NCI-H2227 (cell line): ENCODE measurements around the gene ABTB2.

Experiments
- DNase-seq: peaks from one replicate; lab custom pipeline; 2025; ENCODE audit not compliant: unreplicated experiment; lab: John Stamatoyannopoulos, UW

The ABTB2 gene

DNA sequence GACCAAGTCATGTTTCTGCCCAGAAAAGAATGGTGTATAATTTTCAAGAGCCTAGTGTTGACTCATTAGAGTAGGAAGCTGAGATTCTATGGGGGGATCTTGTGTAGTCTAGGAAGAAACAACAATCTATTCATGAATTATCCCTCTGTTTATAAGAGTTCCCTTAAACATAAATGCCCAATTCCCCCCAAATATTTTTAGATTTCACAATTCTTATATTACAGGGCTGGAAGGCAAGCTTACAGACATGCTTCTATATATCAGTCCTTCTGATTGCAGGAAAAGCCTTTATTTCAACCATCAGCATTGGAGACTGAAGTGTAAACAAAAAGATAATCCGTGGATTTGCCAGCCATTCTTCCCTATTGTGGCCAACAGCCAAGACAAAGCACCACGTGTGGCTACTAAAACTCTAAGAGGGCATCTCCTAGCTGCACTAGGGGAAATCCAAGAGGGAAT, 181.0 kb downstream of the ABTB2 start:
- no peak for DNase-seq

DNA sequence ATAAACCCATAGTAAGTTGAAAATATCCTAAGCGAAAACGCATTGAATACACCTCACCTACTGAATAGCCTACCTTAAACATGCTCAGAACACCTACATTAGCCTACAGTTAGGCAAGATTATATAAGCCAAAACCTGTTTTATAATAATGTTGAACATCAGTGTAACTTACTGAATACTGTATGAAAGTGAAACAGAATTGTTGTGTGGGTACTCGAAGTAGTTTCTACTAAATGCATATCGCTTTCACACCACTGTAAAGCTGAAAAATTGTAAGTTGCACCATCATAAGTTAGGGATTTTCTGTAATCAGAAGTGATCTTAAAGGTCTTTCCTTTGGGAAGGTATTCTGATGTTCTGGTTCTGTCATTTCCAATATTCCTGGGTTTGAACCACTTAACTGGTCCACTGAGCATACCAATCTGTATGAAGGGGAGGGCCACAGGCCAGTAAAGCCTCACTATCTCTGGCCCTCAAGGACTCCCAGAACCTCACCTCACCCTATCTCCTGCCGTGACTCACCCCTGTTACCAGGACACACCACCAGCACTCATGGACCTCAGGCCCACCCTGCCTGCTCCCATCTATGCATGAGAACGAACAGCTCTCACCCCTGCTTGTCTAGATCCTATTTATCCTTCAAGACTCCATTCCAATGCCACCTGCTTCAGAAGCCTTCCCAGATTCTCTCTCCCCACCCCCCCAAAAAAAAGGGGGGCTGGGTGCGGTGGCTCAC, 182.4 kb downstream of the ABTB2 start:
- DNase-seq, result no peak

DNA sequence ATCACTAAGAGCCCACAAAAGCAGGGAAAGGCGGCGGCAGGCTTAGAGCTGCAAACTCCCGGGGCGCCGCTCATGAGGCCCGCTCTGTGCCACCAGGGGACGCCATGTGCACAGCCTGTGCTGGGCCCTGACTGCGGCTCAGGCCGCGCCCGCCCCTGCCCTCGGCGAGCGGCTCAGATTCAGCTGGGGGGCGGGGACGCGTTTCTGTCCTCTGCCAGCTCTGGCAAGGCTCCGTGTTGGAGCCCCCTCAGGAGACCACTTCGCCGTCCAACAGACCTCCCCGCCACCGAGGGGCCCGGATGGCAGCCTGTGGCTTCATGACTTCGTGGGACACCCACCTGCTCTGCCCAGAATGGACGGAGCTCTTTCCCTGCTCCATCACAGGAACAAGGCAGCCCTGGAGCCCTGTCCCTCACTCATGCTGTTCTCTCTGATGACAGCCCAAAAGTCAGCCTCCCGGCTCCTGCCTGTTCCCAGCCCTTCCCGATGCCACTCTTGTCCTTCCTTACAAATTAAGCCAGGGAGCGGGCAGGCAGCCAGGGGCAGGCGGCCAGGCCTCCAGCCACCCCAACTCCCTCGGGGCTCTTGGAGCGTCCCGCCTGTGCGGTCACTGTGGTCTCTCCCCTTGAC, 183.3 kb downstream of the ABTB2 start:
- peak; percentile 88 for DNase-seq

DNA sequence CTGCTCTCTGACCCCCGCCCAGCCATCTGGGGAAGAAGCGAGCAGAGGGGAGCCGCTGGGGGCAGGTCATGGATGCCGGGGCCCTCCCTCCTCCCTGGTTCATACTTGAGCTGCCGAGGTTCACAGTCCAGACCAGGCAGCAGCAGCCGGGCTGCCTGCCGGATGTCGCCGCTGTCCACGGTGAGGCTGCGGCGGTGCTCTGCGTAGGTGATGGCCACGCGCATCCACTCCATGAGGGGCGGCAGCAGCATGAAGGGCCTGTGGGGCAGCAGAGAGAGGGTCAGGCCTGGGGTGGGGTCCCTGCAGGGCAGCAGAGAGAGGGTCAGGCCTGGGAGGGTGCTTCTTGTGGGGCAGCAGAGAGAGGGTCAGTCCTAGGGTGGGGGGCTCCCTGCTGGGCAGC, 184.8 kb downstream of the ABTB2 start:
- no peak for DNase-seq

DNA sequence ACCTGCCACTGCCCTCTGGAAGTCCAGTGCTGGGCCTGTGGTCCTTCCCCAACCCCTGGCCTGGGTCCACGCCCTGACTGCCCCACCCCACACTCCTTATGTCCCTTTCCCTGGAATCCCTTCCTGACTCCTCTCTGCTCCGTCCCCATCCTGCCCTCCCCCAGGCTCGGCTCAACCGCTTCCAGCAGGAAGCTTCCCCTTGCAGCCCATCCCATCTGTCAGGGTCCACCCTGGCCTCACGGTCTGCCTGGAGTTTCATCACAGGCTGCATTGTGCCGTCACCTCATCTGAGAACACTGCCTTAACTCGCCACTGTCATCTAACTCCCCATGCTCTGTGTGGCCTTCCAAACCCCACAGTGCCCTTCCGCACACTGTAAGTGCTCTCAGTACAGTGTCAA, 188.1 kb downstream of the ABTB2 start:
- DNase-seq, result no peak

DNA sequence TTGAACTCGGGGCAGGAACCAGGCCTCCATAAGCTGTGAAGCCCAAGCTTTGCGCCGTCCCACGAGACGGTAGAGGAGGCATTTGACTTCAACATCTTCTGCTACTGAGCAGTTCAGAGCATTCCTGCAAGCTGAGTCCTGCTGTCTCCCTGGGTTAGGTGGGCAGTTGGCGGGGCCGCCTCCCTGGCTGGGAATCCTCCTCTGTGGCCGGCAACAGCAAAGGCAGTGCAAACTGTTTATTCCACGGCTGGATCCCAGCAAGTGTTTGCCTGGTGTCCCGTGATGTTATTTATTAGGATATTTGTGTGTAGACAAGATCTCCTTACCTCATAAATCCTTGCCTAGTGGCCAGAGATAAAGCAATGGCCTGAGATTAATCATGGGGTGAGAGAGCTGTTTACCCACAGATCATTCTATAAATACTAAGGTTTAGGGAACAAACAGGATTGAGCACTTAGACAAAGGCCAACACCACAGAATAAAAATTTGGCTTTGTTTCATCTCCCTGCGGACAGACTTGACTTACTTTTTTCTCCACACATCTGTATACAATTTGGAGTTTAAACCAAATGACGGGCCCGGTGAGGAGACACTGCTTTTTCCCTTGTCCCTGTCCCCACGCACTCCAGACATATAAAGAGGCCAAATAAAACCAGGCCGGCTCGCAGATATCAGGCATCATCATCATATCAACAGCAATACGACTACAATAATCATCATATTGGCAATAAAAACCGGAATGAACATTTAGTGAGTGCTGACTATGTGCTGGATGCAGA, 189.0 kb downstream of the ABTB2 start:
- DNase-seq, result no peak

DNA sequence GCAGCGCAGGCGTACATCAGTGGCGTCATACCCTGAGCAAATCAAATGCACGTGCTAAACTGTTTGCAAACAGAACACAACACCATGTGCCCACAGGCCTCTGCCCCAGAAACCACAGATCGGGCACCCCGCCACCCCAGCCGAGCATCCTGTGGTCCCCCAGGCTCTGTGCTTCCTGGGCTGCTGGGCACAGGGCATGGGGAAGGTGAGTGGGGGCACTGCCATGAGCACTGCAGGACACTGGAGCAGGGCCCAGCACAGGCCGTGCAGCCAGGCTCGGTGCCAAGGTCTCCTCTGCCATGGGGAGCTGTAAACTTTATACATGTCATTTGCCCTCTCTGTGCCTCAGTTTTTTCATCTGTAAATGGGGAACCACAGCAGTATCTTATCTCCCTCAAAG, 189.8 kb downstream of the ABTB2 start:
- no peak for DNase-seq

DNA sequence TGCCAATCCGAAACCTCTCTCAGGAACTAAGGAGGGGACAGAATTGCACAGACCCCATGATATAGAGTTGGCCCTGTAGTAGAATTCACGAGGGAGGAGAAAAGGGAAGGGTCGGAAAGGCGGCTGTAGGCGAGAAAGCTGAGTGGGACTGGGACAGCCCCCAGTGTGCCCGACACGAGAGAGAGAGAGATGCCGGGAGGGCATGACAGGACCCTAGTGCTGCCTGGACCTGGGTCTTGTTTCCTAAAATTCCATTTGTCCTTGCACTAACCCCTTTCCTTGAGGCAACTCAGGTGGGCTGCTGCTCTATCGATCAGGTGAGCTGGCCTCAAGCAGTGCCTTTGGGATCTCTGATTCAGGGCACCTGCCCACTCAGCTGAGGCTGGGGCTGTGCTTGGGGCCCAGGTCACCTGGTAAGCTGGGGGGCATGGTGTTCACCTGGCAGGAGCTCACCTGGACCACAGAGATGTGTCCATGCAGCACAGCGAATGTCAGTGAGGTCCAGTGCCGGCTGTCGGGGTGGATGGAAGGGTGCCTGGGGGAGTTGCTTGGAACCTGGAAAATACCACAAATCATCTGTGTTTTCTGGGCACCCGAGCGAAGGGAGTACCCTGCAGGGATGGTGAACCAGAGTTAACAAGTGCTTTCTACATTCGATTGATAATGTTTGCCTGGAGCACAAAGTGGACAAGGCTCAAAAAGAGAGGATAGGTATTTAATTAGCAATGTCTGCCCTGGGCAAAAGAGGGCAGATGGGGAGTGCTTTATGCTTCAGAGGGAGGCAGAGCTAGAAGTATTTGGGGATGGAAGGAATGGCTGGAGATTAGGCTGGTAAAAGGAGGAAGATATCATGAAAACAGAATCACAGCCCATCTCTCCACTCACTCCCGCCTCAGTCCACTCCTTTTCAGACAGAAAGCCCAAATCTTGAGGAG, 190.7 kb downstream of the ABTB2 start:
- DNase-seq, result no peak

DNA sequence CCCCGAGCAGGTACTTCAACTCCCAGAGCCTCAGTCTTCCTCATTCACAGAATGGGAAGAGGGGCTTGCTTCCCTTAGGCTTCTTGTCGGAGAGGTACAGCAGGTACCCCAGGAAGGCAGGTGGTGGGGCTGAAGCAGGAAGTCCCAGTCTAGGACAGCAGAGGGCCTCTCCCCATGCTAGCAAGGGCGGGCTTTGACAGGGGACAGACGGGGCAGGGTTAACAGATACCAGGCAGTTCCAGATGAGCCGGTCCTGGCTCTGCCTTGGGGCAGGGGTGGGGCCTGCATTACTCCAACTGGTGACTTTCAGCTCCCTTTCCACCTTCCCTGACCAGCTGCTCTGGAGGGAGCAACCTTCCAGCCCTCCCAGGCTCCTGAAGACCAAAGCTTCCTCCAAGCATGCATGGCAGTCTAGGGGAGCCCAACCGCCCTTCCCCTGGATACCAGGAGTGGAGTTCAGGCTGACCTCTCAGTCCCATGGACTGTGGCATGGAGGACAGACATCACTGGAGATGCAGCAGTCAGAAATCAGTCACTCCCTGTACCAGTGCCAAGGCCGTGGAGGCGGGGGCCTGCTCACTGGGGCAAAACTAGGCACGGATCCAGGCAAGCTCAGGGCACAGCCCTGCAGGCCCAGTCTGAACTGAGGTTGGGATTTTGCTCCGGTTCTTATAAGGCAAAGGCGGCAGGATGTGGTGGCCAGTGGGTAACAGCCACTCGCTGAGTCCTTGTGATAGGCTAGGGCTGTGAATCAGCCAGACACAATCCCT, 191.8 kb downstream of the ABTB2 start:
- no peak for DNase-seq

DNA sequence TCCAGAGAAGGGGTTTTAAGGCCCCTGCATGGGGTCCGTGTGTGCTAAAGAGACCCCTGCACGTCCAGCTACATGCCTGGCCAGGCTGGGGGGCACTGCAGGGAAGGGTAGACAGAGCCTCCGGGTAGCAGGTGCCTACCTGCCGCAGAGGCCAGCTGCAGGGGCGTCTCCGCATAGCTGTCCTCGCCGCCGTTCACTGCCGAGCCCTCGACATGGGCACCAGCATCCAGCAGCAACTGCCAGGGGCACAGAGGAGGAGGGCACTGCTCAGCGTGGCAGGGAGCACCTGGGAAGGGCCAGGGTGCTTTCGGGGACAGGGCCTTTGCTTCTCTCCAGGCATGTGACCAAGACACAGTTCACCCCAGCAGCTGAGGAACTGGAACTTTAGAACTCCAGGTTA, 192.7 kb downstream of the ABTB2 start:
- DNase-seq, result no peak

DNA sequence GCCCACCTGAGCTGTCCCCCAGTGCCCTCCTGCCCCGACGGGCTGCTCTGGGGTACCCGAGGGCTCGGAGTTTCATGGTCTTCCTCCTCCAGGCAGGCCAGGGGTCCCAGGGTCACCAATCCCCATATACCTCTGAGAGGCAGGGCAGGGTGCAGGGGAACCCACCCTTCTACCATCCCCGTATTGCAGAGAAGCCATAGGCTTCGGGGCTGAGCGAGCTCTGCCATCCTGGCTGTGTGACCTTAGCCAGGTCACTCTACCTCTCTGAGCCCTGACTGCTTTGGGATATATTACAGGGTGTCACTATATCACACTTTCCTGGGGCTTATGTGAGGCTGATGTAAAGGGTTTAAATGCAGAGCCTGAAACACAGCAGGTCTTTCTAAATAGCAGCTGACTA, 195.0 kb downstream of the ABTB2 start:
- DNase-seq, result no peak

DNA sequence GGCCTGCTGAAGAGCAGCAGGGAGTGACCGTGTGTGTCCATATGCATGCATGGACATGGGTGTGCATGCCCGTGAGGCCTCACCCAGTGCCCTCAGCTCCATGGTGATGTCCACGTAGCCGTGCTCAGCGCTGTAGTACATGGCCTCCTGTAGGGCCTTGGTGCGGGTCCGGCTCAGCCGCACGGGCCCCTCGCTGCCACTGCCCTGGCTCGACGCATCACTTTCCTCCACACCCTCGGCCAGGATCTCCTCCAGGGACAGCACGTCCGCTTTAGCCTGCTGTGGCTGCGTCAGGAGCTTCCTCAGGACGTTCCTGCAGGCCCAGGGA, 195.4 kb downstream of the ABTB2 start:
- DNase-seq, result no peak

DNA sequence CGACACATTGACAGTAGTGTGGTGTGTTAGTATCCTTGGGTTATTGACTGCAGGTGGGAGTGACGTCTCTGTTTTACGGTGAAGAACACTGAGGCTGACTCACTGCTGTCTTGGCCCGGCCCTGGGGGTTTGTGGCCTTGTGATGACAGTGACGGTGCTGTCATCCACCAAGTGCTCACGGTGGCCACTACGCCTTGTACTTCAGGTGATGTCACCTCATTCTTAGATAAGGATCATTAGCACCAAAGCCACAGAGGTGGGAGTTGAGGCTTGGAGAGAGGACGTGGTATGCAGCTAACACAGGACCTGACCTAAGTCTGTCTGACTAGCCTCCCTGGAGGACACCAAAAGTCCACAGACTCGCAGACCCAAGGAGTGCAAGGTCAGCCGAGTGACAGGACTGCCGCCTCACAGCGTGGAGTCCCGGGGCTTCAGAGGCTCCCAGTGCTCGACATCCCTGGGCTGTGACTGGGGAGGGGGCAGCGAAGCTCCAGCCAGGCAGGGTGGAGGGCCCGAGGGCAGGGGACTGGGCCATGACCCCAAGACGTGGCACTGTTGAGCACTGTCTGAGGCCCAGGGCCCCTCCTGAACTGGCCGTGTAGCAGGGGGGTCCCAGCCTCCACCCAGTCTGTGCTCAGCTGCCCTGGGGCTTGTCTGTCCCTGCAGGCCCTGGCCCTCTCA, 195.9 kb downstream of the ABTB2 start:
- no peak for DNase-seq

DNA sequence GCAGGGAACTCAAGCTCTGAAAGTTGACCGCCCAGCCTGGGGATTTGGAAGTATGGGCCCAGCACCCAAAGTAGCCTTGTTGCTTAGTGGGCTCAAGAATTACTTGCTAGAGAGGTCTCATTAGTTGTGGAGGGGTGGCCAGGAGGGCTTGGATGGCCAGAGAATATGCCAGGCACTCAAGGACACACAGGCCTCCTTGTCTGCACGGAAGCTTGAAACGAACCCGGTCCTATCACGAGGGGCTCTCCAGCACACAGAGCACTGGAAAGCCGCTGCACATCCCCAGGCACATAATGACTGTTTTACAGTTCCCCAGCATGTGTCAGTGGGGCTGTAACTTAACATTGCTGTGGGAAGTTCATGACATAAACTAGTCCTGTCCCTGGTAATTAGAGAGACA, 196.4 kb downstream of the ABTB2 start:
- no peak for DNase-seq

DNA sequence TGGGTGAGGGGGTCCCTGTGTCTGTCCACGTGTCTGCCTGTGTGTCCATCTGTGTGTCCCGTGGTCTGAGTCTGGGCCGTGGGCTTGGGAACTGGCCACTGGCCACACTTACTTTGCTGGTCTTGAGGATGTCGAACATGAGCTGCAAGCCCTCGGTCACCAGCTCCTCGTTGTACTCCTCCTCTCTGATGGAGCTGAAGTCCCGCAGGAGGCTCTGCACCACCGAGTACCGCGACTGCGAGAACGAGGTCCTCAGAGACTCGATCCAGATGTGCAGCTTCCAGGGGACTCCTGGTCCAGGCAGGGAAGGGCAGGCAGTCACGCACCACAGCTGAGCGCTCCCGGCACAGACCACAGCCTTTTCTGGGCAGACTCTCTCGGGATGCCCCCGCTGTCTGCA, 197.0 kb downstream of the ABTB2 start:
- DNase-seq, result no peak

DNA sequence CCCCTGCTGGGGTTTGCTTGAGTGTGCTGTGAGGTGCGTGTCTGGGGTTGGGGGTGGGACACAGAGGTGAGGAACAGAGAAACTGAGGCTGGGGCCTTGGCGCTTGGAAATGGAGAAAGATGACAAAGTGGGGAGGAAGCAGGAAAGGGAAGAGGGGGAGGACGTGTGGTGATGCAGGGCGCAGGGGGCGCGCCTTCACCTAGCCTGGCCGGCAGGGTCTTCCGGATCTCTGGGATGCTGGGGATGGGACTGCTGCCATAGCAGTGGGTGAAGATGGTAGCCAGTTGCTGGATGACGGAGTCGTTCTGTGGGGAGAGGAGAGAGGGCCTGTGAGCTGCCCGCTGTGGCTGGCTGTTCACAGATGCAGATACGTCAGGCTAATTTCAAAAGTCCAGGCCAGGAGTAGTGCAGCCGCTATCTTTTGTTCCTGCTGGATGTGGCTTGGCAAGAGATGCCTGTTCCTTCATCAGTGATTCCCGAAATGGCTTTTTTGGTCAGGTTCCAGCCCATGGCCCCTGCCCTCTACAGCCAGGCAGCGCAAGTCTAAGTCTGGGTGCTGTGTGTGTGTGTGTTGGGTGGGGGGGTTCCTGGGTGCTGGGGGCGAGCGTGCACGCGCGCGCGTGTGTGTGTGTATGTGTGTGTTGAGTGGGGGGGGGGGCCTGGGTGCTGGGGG, 197.6 kb downstream of the ABTB2 start:
- no peak for DNase-seq

DNA sequence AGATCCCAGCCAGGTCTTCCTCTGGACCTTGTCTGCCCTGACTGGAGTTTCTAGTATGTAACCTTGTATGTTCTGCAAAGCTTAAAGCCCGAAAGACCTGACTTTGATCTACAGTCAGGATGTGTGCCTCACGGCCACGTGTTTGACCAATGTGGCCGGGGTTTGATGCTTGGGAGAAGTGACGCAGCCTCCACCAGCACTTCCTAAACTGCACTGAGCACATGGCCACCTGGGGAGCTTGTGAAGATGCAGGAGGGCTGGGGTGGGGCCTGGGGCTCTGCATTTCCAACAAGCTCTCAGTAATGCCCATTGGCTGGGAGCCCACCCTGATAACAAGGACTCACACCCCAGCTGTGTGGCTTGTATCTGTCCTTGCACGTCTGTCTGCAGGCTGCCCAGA, 199.1 kb downstream of the ABTB2 start:
- DNase-seq, result no peak

DNA sequence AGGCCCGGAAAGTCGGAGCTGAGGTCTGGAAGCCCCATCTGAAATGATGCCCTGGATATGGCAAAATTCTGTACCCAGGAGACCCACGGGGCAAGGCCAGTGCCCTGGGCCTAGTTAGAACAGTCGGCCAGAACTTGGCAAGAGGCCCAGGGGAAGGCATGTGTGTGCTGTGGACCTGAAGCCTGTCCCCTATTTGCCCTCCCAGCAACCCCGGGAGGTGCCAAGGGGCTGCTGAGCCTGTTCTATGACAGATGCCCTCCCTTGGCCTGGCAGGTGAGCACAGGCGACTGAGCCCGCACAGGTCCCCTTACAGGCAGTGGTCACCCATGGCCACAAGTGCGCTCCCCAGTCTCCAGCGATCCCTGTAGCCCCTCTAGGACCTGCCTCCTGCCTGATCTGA, 200.6 kb downstream of the ABTB2 start:
- no peak for DNase-seq

DNA sequence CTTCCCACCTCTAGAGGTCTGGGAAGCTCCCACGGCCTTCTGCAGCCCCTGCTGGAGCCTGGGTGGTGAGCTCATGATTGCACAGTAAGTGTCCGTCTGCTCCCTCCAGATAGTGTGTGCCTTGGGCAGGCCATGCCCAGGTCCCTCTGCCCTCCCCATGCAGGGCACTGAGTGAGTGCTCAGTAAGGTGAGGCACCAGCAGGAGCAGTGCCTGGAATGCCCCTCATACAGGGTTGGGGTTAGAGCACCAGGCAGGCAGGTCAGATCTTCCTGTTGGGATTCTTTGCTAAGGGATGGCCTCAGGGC, 202.1 kb downstream of the ABTB2 start:
- no peak for DNase-seq
